ENCODE results near the gene IFITM2.

The IFITM2 gene

DNA sequence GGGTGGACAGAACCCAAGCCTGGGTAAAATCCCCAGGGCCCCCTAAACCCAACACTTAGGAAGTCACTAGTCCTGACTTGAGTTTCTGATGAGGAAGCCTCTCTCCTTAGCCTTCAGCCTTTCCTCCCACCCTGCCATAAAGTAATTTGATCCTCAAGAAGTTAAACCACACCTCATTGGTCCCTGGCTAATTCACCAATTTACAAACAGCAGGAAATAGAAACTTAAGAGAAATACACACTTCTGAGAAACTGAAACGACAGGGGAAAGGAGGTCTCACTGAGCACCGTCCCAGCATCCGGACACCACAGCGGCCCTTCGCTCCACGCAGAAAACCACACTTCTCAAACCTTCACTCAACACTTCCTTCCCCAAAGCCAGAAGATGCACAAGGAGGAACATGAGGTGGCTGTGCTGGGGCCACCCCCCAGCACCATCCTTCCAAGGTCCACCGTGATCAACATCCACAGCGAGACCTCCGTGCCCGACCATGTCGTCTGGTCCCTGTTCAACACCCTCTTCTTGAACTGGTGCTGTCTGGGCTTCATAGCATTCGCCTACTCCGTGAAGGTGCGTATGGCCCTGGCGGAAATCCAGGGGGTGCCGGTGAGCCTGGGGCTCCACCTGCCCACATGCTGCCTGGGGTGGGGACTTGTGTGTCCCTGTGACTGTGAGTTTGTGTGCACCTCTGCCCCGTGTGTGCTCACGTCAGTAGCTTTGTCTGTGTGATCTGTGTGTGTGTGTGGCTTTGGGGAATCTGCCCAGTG is 6.4 kb downstream of the IFITM2 start, which contains the start of gene IFITM1:
Gene IFITM1, plus strand, starts transcription at position 254 of the 767 bp plus-strand sequence. Its CDS starts 131 bp downstream, at position 385.
- ChIA-PET POLR2A (no interaction called here), CTCF (no interaction called here)
- Histone ChIP-seq H3K4me1 (ENCODE audit: control insufficient read depth, insufficient read depth, low read length) (no peaks in the 10 kb centered on the region), H3K4me3 (ENCODE audit: low read depth, low read length) (no peak within 1 kb of the TSS; the same call in 1 of the 2 replicates), H3K9me3 (ENCODE audit: control insufficient read depth, insufficient read depth, low read depth, low read length) (no peaks in the 10 kb centered on the region), H3K36me3 (ENCODE audit: control insufficient read depth in 2 of 2, insufficient read depth in 1 of 2, low read length in 2 of 2) (no peaks in the 10 kb centered on the region), H3K27ac (ENCODE audit: extremely low read depth, low read depth, low read length) (no peak within 1 kb of the TSS)
- peak; percentile 40; the same call in 1 of the 2 replicates for TF ChIP-seq SCRT2 (tag by site-specific recombination; IDR thresholded peaks at IDR 0.05)
- no peak for TF ChIP-seq SP7 (tag by site-specific recombination; IDR thresholded peaks at IDR 0.05)
- no peak for TF ChIP-seq GLI2 (tag by site-specific recombination; IDR thresholded peaks at IDR 0.05; ENCODE audit: borderline replicate concordance, low read depth)
- TF ChIP-seq ZBTB20 (tag by site-specific recombination; IDR thresholded peaks at IDR 0.05): no peak
- no peak for TF ChIP-seq SALL2 (tag by site-specific recombination; IDR thresholded peaks at IDR 0.05; ENCODE audit: borderline replicate concordance)
- TF ChIP-seq YY2 (tag by site-specific recombination; IDR thresholded peaks at IDR 0.05): no peak
- no peak for TF ChIP-seq ZSCAN23 (tag by site-specific recombination; IDR thresholded peaks at IDR 0.05)
- no peak for TF ChIP-seq KLF7 (tag by site-specific recombination; IDR thresholded peaks at IDR 0.05; ENCODE audit: borderline replicate concordance)
- TF ChIP-seq KLF8 (tag by site-specific recombination; IDR thresholded peaks at IDR 0.05): no peak
- TF ChIP-seq, protein P1, sequence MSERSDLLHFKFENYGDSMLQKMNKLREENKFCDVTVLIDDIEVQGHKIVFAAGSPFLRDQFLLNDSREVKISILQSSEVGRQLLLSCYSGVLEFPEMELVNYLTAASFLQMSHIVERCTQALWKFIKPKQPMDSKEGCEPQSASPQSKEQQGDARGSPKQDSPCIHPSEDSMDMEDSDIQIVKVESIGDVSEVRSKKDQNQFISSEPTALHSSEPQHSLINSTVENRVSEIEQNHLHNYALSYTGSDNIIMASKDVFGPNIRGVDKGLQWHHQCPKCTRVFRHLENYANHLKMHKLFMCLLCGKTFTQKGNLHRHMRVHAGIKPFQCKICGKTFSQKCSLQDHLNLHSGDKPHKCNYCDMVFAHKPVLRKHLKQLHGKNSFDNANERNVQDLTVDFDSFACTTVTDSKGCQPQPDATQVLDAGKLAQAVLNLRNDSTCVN (tag by site-specific recombination; optimal IDR thresholded peaks at IDR 0.05): no peak
- no peak for TF ChIP-seq HOXA7 (CRISPR knock-in tag; IDR thresholded peaks at IDR 0.05; ENCODE audit: borderline replicate concordance)
- TF ChIP-seq ZNF175 (tag by site-specific recombination; IDR thresholded peaks at IDR 0.05): no peak
- no peak for TF ChIP-seq ZNF394 (tag by site-specific recombination; IDR thresholded peaks at IDR 0.05; ENCODE audit: borderline replicate concordance)
- TF ChIP-seq PRDM1 (tag by site-specific recombination; IDR thresholded peaks at IDR 0.05): peak; percentile 52; the same call in 1 of the 2 replicates
- TF ChIP-seq GLIS1 (tag by site-specific recombination; IDR thresholded peaks at IDR 0.05): peak; percentile 36
- TF ChIP-seq ZNF114 (tag by site-specific recombination; IDR thresholded peaks at IDR 0.05): no peak
- no peak for TF ChIP-seq INSM2 (tag by site-specific recombination; IDR thresholded peaks at IDR 0.05)
- TF ChIP-seq SP2 (tag by site-specific recombination; IDR thresholded peaks at IDR 0.05): no peak
- TF ChIP-seq ZNF341 (tag by site-specific recombination; IDR thresholded peaks at IDR 0.05; ENCODE audit: low read depth): peak; percentile 79
- TF ChIP-seq ZNF600 (tag by site-specific recombination; IDR thresholded peaks at IDR 0.05): no peak
- 0 out of 2 replicates have a peak, but pooled peaks have one; percentile 45 for TF ChIP-seq PRDM6 (tag by site-specific recombination; IDR thresholded peaks at IDR 0.05)
- no peak for TF ChIP-seq ZNF280C (tag by site-specific recombination; IDR thresholded peaks at IDR 0.05)
- no peak for TF ChIP-seq ZNF155 (tag by site-specific recombination; IDR thresholded peaks at IDR 0.05)
- no peak for TF ChIP-seq GFI1B (tag by site-specific recombination; IDR thresholded peaks at IDR 0.05)
- TF ChIP-seq ZNF132 (tag by site-specific recombination; IDR thresholded peaks at IDR 0.05; ENCODE audit: borderline replicate concordance): no peak
- TF ChIP-seq ZNF704 (tag by site-specific recombination; IDR thresholded peaks at IDR 0.05): no peak
- no peak for TF ChIP-seq ZNF777 (tag by site-specific recombination; IDR thresholded peaks at IDR 0.05; ENCODE audit: borderline replicate concordance)
